Pons (tissue), 1 donor: ENCODE data around the gene SLC25A38.

ENCODE experiments used
- DNase-seq: peaks from one replicate; pipeline ENCODE4 v3.0.0-alpha.2; 2016; ENCODE audit warnings: low spot score

The SLC25A38 gene

GRCh38 chr3:39376959-39377634 lies 6.1 kb upstream of the SLC25A38 start:
- DNase-seq, result no peak

DNA sequence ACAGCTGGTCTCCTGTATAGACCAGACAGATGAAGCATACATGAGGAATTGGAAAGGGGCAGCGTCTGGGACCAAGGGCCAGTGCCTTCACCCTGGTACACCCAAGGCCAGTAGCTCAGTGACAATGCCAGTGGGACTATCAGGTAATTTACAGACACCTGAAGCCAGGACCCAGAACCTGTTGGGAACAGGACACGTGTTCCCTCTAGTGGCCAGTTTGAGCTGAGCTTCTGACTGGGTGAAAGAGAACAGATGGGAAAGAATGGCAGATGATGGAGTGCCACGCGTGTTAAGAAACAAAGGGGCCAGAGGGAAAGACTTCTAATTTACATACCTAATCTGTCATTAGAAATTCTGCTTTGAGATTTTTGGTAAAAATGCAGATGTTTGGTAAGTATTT lies 5.1 kb upstream of the SLC25A38 start:
- no peak for DNase-seq

DNA sequence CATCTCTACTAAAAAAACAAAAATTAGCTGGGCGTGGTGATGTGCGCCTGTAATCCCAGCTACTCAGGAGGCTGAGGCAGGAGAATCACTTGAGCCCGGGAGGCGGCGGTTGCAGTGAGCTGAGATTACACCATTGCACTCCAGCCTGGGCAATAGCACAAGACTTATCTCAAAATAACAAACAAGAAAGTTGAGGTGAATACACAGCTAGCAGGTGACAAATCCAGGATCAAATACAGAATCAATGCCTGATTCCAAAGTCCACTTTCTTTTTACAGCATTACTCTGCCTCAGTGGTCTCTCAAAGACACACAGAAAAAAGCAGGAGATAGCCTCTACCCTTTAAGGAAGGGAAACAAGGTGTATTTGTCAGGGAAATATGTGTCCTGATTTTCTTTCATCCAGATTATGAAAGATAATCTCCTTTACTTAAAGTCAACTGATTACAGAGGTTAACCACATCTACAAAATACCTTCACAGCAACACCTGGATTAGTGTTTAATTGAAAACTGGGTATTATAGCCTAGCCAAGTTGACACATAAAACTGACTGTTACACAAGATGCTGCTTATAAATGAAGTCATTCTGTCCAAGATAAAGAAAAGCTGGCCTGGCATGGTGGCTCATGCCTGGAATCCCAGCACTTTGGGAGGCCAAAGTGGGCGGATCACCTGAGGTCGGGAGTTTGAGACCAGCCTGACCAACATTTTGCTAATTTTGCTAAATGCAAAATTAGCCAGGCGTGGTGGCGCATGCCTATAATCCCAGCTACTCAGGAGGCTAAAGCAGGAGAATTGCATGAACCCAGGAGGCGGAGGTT lies 4.0 kb upstream of the SLC25A38 start:
- no peak for DNase-seq

DNA sequence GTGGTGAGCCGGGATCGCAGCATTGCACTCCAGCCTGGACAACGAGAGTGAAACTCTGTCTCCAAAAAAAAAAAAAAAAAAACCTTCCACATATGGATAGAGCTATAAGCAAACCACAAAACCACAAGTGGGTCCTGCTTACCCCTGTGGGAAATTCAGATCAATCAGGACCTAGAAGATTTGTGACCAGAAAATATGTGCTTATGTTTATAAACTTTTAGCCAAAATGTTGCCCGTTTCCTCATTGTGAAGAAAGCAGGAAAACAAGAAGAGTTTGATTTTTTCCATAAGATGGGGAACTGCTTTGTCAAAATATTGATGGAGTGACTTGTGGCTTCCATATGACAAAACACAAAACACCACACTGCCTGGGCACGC lies 3.4 kb upstream of the SLC25A38 start:
- DNase-seq, result no peak

GRCh38 chr3:39381432-39381831 lies 1.7 kb upstream of the SLC25A38 start:
- DNase-seq, result no peak

DNA sequence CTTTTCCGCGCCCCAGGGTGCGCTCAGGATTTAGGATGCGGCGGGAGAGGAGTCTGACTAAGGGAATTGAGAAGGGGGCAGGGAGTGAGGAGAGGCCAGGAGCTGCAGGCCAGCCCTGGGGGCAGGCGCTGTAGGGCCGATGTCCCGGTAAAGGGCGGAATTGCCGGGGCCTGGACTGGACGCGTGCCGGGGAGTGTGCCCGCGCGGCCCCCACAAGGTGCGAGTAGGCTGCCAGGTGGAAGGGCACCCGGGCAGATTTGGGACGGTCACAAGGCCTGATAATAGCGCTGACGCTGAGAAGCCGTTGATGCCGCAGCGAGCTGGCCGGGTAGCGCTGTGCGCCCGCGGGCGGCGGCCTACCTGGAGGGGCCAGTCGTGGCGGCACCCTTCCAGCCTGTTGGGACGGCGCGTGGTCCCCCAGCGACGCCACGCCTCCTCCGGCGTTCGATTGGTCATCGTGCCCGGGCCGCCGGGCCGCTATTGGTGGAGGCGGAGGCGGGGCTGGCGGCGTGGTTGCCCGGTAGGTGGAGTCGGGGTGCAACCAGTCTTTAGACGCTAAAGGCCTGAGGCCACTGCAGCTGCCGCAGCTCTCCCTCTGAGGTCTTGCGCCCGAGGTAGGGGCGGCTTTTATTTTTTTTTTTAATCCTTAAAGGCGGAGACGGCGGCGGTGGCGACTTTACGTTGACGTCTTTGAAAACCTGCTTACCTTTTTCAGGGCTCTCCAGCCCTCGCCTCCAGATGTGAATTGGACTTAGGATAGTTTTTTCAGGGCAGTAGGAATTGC lies 903 bp downstream of the SLC25A38 start:
- DNase-seq, result peak; percentile 92

- no peak for DNase-seq
Measured at GRCh38 chr3:39384665-39385000, 1.5 kb downstream of the SLC25A38 start.

- DNase-seq, result no peak
Measured at GRCh38 chr3:39385456-39386090, 2.4 kb downstream of the SLC25A38 start.

GRCh38 chr3:39386318-39386717 lies 3.1 kb downstream of the SLC25A38 start:
- DNase-seq, result no peak

- DNase-seq, result no peak
Measured at GRCh38 chr3:39387411-39387975, 4.3 kb downstream of the SLC25A38 start.

DNA sequence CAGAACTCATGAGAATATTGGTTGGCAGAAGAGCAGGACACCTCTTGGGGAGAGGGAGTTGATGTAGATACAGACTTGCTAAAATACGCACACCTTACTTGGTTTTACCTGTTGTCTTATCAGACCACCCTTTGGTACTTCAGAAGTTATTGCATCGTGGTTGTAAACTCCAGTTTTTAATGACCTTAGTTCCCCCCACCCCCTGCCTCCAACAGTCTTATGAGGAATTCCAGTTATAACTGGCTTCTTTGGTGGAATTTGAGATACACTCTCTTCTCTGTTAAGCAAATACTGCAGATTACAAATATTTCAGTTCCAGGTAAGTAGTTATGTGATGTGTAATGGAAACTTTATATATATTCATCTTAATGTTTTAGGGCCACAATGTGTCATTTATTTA lies 5.0 kb downstream of the SLC25A38 start:
- DNase-seq, result no peak

DNA sequence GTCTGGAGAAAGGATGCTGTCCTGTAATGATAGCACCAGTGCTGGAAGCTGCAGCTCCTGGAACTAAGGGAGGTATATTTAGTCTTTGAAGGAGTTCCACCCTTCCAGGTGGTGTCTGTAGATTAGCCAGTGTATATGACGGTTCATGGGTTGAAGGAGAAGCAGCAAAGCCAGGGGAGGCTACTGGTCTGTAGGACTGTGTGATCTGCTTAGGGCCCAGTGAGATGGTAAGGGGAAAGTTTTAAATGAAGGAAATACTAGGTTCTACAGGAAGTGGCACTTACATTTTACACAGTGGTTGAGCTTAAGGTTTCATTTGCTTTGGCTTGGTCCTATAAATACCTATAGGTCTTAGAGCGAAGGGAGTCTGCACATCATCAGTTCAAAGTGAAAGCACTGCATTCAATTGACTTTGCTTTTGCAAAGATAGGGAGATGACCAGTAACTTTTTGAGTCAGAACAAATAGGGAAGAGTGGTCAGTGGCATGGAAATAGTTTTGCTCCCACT lies 5.6 kb downstream of the SLC25A38 start:
- no peak for DNase-seq

DNA sequence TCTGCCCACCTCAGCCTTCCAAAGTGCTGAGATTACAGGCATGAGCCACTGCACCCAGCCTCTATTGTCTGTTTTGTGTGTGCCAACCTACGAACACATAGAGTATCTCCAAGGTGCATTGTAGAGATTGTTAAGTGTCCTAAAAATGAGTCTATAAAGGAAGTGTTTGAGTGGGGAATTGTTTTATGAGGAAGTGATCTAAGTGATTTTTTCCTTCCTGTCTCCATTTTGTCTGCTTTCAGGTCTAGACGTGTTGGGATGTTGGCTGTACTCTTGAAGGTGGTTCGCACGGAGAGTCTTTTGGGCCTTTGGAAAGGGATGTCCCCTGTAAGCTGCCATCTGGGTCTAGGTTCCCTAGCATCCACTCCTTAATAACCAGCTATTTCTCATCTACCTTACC lies 7.0 kb downstream of the SLC25A38 start:
- no peak for DNase-seq

DNA sequence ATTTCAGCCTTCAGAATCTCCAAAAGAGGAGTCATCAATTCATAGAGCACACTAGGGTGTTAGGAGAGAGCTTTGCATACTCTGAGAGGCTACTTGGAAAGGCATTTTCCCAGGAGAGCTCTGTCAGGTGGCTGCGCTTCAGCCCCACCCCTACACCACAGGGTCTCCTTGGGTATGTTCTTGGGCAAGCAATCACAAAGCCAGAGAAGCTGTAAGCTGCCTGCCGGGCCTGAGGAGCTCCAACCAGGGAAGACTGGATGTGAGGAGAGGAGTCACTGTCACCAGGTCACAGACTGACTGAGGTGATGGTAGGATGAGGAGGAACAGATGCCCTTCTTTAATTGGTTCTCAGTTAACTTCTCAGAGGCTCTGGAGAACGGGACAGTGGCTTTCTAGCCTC lies 13.5 kb downstream of the SLC25A38 start:
- no peak for DNase-seq

- no peak for DNase-seq
Measured at GRCh38 chr3:39398700-39399099, 15.5 kb downstream of the SLC25A38 start.

DNA sequence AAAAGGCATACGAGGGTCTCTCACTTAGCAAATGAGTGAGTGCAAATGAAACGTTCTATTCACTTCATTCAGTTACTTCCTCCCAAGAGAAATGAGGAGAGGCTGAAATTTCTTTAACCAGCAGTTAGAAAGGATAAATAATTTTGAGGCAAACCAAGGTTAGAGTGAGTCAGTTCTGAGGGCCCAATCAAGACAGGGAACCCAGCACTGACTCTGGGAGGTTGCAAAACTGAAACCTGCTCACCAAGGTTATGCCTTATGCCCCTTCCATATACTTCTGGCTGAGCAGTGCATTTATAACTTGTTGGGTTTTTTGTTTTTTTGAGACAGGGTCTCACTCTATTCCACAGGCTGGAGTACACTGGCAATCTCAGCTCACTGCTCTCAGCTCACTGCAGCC lies 18.8 kb downstream of the SLC25A38 start:
- no peak for DNase-seq

DNA sequence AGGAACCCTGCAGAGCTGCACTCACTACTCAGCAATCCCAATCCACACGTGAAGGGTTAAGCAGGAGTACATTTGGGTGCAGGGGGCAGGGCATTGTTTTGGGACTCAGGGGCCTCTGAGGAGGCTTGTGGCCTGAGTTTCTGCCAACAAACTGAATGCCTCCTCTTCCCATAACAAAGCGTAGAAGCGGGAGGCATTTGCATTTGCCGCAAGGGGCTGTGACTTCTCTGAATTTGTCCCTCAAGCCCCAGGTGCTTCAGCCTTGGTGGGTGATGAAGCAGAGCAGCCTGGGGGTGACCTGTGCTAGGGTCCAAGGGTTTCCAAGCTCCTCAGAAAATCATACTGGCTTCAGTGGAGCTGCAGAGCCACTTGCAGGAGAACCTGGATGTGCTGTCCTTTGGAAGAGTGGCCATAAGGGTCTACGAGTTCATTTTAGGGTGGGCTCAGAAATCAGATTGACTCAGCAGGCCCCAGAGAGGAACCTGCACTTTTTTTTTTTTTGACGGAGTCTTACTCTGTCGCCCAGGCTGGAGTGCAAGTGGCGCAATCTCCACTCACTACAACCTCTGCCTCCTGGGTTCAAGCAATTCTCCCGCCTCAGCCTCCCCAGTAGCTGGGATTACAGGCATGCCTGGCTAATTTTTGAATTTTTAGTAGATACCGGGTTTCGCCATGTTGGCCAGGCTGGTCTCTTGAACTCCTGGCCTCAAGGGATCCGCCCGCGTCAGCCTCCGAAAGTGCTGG lies 21.9 kb downstream of the SLC25A38 start:
- no peak for DNase-seq

DNA sequence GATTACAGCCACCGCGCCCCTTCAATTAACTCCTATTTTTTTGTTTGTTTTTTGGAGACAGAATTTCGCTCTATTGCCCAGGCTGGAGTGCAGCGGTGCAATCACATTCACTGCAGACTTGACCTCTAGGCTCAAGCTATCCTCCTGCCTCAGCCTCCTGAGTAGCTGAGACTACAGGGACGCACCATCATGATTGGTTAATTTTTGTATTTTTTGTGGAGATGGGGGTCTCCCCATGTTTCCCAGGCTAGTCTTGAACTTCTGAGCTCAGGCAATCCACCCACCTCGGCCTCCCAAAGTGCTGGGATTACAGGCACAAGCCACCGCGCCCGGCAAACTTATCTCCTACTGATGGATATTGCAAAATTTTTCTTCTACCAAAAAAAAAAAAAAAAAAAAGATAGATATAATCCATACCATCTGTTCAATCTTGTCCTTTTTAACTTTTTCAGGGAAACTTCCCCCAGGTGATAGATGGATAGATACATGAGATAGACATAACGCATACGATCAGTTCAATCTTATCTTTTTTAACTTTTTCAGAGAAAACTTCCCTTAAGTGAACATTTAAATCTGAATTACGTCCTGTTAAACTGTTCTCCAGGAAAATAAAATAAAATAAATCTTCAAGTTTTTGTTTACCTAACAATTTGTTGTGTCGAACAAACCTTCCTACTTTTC lies 22.7 kb downstream of the SLC25A38 start:
- DNase-seq, result no peak

DNA sequence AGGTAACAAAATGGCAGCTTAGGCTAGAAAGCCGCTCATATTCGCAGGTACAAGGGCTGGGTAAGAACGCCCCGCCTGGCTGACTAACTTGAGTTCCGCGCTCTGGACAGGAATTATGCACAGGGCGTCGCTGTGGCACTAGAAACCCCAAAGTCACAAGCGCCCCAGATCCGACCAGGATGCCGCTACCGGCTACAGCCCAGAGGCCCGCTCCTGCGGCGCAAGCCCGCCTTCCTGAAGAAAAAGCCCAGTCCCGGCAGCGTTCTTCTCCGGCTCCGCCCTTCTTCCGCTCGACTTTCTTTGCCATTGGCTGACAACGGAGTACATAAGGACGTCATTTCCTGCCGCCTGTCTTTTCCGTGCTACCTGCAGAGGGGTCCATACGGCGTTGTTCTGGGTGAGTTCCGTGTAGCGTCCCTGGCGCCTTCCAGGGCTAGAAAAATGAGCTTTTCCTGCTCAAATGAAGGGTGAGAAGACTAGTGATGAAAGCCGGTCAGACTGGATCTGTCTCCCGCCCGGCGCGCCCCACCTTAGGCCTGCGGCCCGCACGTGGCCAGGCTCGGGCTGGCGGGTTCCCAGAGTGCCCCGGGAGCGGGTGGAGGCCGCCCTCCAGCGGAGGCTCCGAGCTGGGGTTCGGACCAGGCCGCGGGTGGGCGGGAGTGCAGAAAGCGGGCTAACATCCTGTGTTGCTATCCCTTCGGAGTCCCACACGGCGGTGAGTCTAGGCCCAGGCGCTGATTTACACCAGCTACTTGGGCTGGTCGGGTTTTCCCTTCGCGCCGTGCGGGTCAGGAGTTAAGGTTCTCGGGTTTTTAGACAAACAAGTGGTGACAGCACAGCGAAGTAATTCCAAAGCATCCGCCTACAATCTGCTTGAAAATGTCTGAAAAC lies 23.4 kb downstream of the SLC25A38 start, which contains the start of gene RPSA:
Gene RPSA, plus strand, starts transcription at position 353 of the 891 bp plus-strand sequence. CDS start 934 bp downstream, outside the sequence.
- peak; percentile 98 for DNase-seq
